Measurements from ENCODE around the gene ZFYVE28. TPM values are rescaled to one million over a fixed set of nuclear protein-coding genes. Genes with fewer than 3 reads are reported as not detected.
A peak's percentile ranks its signal among the peaks of the same experiment; 100 is the strongest.

Gene ZFYVE28
- total and polyA plus RNA-seq, 12 donors: 4.3 to 24.6 (median 16.0) TPM

- Histone ChIP-seq H3K27ac (no peak overlapping the region), H3K36me3 (replicated peaks in 1 of 2) (no peaks in the 10 kb centered on the region), H3K9me3 (replicated peaks in 1 of 3) (no peaks in the 10 kb centered on the region), H3K27me3 (no peaks in the 10 kb centered on the region), H3K4me1 (replicated peaks in 1 of 2) (no peaks in the 10 kb centered on the region), H3K4me3 (no peak overlapping the region)
- intact Hi-C loops (cut with DNase I): no loop called here
- 70 to 89% (median 79%) methylated on average over 2 to 30 of the region's 30 CpGs for WGBS, 4 donors
- no peak for DNase-seq
- no peak for TF ChIP-seq POLR2A (IDR thresholded peaks at IDR 0.05)
- no peak for TF ChIP-seq CTCF (IDR thresholded peaks at IDR 0.05)
Observed at GRCh38 chr4:2436761-2437474, 18.5 kb upstream of the ZFYVE28 start.

- intact Hi-C loops (cut with DNase I): no loop called here
- H3K27me3 ChIP-seq: no peaks in the 10 kb centered on the region
- no peaks in the 10 kb centered on the region for H3K9me3 ChIP-seq (replicated peaks in 1 of 3)
- no peak overlapping the region for H3K27ac ChIP-seq
- no peaks in the 10 kb centered on the region for H3K4me1 ChIP-seq (replicated peaks in 1 of 2)
- H3K4me3 ChIP-seq: no peak overlapping the region
- 25 to 57% (median 49%) methylated on average over 10 of the region's 10 CpGs for WGBS, 4 donors
- no peaks in the 10 kb centered on the region for H3K36me3 ChIP-seq (replicated peaks in 1 of 2)
- DNase-seq: peak in 1 of 7 donors; percentile 32
- TF ChIP-seq CTCF (IDR thresholded peaks at IDR 0.05) (peak in 3 of 6 experiments; percentile 16 to 32 (median 30)), POLR2A (IDR thresholded peaks at IDR 0.05) (no peak)
Observed at GRCh38 chr4:2436301-2436700, 17.9 kb upstream of the ZFYVE28 start.

- DNase-seq: no peak
- intact Hi-C loops (cut with DNase I): no loop called here
- no peak for TF ChIP-seq CTCF (IDR thresholded peaks at IDR 0.05)
- no peaks in the 10 kb centered on the region for H3K4me1 ChIP-seq (replicated peaks in 1 of 2)
- H3K27me3 ChIP-seq: no peaks in the 10 kb centered on the region
- H3K36me3 ChIP-seq (replicated peaks in 1 of 2): no peaks in the 10 kb centered on the region
- 69 to 80% (median 72%) methylated on average over 5 to 9 of the region's 9 CpGs for WGBS, 4 donors
- H3K4me3 ChIP-seq: no peak overlapping the region
- no peak overlapping the region for H3K27ac ChIP-seq
- no peaks in the 10 kb centered on the region for H3K9me3 ChIP-seq (replicated peaks in 1 of 3)
Observed at GRCh38 chr4:2434420-2434819, 16.0 kb upstream of the ZFYVE28 start.

- intact Hi-C loops (cut with DNase I): no loop called here
- 77 to 79% (median 77%) methylated on average over 25 to 29 of the region's 29 CpGs for WGBS, 4 donors
- Histone ChIP-seq H3K27me3 (no peaks in the 10 kb centered on the region), H3K4me3 (no peak overlapping the region), H3K9me3 (replicated peaks in 1 of 3) (no peaks in the 10 kb centered on the region), H3K36me3 (replicated peaks in 1 of 2) (no peaks in the 10 kb centered on the region), H3K4me1 (replicated peaks in 1 of 2) (no peaks in the 10 kb centered on the region), H3K27ac (peak overlapping the region in 1 of 5 donors; percentile 45)
- DNase-seq: no peak
- TF ChIP-seq POLR2A (IDR thresholded peaks at IDR 0.05): no peak
- TF ChIP-seq CTCF (IDR thresholded peaks at IDR 0.05): no peak
Observed at GRCh38 chr4:2433609-2434350, 15.3 kb upstream of the ZFYVE28 start.

All from adrenal gland (tissue), 12 donors.